Melanocyte of skin (primary cell): ENCODE data around the gene HIGD2B. TPM values are rescaled to one million over a fixed set of nuclear protein-coding genes. Genes with fewer than 3 reads are reported as not detected.

Experiments used
- small RNA-seq, 2 donors: library from RNA; depleted of rRNA; stranded (forward); fragments of <200 nt; gene quantifications; one replicate each; pipeline ENCODE3, GENCODE V24; 2012
- total RNA-seq, 2 donors: library from RNA; depleted of rRNA; stranded (reverse); fragments of >200 nt; gene quantifications; 2 replicates each; pipeline ENCODE4 v1.2.3, GENCODE V29; 2012

The HIGD2B gene, protein sequence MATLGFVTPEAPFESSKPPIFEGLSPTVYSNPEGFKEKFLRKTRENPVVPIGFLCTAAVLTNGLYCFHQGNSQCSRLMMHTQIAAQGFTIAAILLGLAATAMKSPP
- total RNA-seq = under 1 TPM; under 0.01 to 0.67 TPM

DNA sequence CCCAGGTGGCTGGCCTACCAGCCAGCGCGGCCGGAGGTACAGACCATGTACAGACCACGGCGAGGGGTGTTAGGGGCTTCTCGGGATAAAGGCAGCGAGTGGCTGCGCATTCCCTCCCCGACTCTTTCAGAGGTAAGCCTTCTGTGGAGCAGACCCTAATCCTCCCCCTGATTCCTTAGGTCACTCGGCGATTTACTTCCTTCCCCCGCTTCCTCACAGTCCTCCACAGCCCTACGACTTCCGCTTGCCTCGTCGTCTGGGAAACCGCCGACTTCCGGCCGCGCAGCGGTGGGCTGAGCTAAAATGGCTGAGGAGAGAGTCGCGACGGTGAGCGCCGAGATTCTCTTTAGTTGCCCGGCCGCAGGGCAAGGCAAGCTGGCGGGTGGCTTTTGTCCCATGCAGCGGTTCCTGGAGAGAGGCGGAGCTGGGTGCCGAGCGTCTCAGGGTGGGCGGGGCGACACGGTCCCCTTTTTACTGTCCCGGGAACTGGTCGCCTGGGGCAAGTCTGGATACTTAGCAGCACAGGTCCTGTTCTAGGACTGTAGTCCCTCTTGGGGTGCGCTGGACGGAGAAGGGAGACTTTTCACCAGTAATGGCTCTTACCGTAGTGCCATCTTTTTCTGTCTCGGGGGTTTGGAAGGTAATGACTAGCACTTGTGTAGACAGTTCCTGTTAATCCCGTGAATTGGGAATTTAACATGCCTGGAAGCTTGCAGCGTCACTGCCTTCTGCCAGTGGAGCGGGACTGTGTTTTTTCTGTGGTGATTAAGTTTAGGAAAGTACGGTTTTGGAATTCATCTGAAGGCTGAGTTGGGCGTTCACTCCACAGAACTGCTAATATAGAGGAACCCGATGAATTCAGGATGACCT is at the start of gene HIGD2B, which contains the start of gene BBS4:
Gene HIGD2B, minus strand, starts transcription at position 258 of the 870 bp plus-strand sequence. CDS start 9,808 bp downstream, outside the sequence.
Gene BBS4, plus strand, starts transcription at position 283 of the 870 bp plus-strand sequence. Its CDS starts 21 bp downstream, at position 304.

DNA sequence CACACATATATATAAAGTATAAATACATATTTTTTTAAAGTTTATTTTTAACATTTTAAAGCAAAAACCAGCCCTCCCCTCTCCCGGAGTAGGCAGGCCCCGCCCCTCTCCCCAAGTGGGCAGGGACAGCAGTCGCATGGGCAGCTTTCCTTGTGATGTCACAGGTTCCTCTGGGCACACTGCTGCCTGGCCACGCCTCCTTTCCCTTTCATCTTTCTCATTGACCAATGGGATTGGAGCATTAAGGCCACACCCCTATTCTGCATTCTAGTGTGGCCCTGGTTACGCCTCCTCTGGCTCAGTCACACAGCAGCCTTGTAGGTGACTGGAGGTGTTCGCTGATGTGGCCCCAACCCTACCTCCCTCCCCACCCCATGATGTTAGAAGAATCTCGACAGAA is 31.6 kb downstream of the HIGD2B start, which contains the start of gene GOLGA6B:
Gene GOLGA6B, plus strand, starts transcription at position 301 of the 400 bp plus-strand sequence. Its CDS starts 41 bp downstream, at position 342.

Small RNA genes within 50 kb of the gene (small RNA-seq; reads per million reads assigned to genes)
- gene RN7SL853P = 0 reads per million in 2 donors

Other genes starting within 250 kb of the HIGD2B start
- 10 to 100 TPM; 22.0 to 38.3 TPM for gene ARIH1, start 211.9 kb downstream of the HIGD2B start, total RNA-seq
- not detected for gene GOLGA6B, start 31.5 kb downstream of the HIGD2B start, total RNA-seq
- gene BBS4, start within 50 bp of the HIGD2B start, total RNA-seq = 10 to 100 TPM; 24.6 to 29.9 TPM
- 10 to 100 TPM; 46.5 to 73.9 TPM for gene ADPGK, start 97.6 kb upstream of the HIGD2B start, total RNA-seq